ENCODE data around the gene FGD2.

The FGD2 gene

GRCh38 chr6:36984581-36985416 is 20.7 kb upstream of the FGD2 start (continued):
- TF ChIP-seq TSHZ1 (tag by site-specific recombination; IDR thresholded peaks at IDR 0.05; ENCODE audit: borderline replicate concordance) (peak; percentile 70; the same call in 1 of the 2 replicates), ZNF549 (tag by site-specific recombination; IDR thresholded peaks at IDR 0.05) (no peak), ZNF394 (tag by site-specific recombination; IDR thresholded peaks at IDR 0.05; ENCODE audit: borderline replicate concordance) (no peak), ZSCAN23 (tag by site-specific recombination; IDR thresholded peaks at IDR 0.05) (0 out of 2 replicates have a peak, but pooled peaks have one; percentile 22), MZF1 (tag by site-specific recombination; IDR thresholded peaks at IDR 0.05; ENCODE audit: borderline replicate concordance) (peak; percentile 83; the same call in 1 of the 2 replicates), ZNF157 (tag by site-specific recombination; IDR thresholded peaks at IDR 0.05) (no peak), ZBTB10 (tag by site-specific recombination; IDR thresholded peaks at IDR 0.05) (0 out of 2 replicates have a peak, but pooled peaks have one; percentile 20), ZNF48 (tag by site-specific recombination; IDR thresholded peaks at IDR 0.05) (no peak), ZNF792 (tag by site-specific recombination; IDR thresholded peaks at IDR 0.05) (0 out of 2 replicates have a peak, but pooled peaks have one; percentile 49), AEBP2 (tag by site-specific recombination; IDR thresholded peaks at IDR 0.05; ENCODE audit: borderline replicate concordance) (no peak), KLF7 (tag by site-specific recombination; IDR thresholded peaks at IDR 0.05; ENCODE audit: borderline replicate concordance) (no peak), ZNF292 (tag by site-specific recombination; IDR thresholded peaks at IDR 0.05; ENCODE audit: borderline replicate concordance, low read depth) (no peak), GLI2 (tag by site-specific recombination; IDR thresholded peaks at IDR 0.05; ENCODE audit: borderline replicate concordance, low read depth) (no peak), ZBTB6 (tag by site-specific recombination; IDR thresholded peaks at IDR 0.05) (no peak), MEIS1 (CRISPR knock-in tag; IDR thresholded peaks at IDR 0.05; ENCODE audit: borderline replicate concordance) (no peak), ZNF785 (tag by site-specific recombination; IDR thresholded peaks at IDR 0.05) (no peak), ZNF521 (tag by site-specific recombination; IDR thresholded peaks at IDR 0.05) (no peak), ZNF184 (tag by site-specific recombination; IDR thresholded peaks at IDR 0.05) (no peak), TRIM28 (IDR thresholded peaks at IDR 0.05; ENCODE audit: borderline replicate concordance, low read length) (no peak), YY1 (tag by site-specific recombination; IDR thresholded peaks at IDR 0.05) (peak; percentile 26; the same call in 1 of the 2 replicates), ZNF580 (tag by site-specific recombination; IDR thresholded peaks at IDR 0.05) (0 out of 2 replicates have a peak, but pooled peaks have one; percentile 12), ZIC2 (tag by site-specific recombination; IDR thresholded peaks at IDR 0.05) (no peak), ZNF266 (tag by site-specific recombination; IDR thresholded peaks at IDR 0.05; ENCODE audit: low read depth) (no peak), ZNF677 (tag by site-specific recombination; IDR thresholded peaks at IDR 0.05) (no peak), ATF2 (tag by site-specific recombination; IDR thresholded peaks at IDR 0.05; ENCODE audit: low read depth) (peak; percentile 43; the same call in 1 of the 2 replicates), ZNF112 (tag by site-specific recombination; IDR thresholded peaks at IDR 0.05) (no peak), ZNF114 (tag by site-specific recombination; IDR thresholded peaks at IDR 0.05) (no peak), REPIN1 (tag by site-specific recombination; IDR thresholded peaks at IDR 0.05; ENCODE audit: low read depth) (no peak), ZNF16 (tag by site-specific recombination; IDR thresholded peaks at IDR 0.05; ENCODE audit: low read depth) (no peak)

Measured in HEK293 (cell line).